Measurements from ENCODE around the gene CCDC188. TPM values are rescaled to one million over a fixed set of nuclear protein-coding genes. Genes with fewer than 3 reads are reported as not detected.

CCDC188 gene
- polyA plus RNA-seq, 1 experiment = 6.5 TPM

GRCh38 chr22:20105456-20106204 lies 45.2 kb downstream of the CCDC188 start:
- TF ChIP-seq CTCF (IDR thresholded peaks at IDR 0.05; ENCODE audit: insufficient read depth, low read depth, low read length) = no peak
- H3K36me3 ChIP-seq (ENCODE audit: control insufficient read depth, insufficient read depth, low read length) = peaks cover 56% of the 10 kb centered on the region
- H3K27me3 ChIP-seq (ENCODE audit: control insufficient read depth, insufficient read depth, low read length) = no peaks in the 10 kb centered on the region
- H3K4me3 ChIP-seq (ENCODE audit: low read depth, low read length) = no peak overlapping the region
- DNase-seq (ENCODE audit: low read depth) = no peak
- ChIA-PET CTCF (interaction anchor here (1.1 kb wide), 1 partner anchor 19 kb away, joined by 3 read pairs; no protein-coding TSS in a partner anchor), POLR2A (no interaction called here)

GRCh38 chr22:20102203-20102780 lies 48.6 kb downstream of the CCDC188 start:
- Histone ChIP-seq H3K36me3 (ENCODE audit: control insufficient read depth, insufficient read depth, low read length) (peaks cover 43% of the 10 kb centered on the region), H3K27me3 (ENCODE audit: control insufficient read depth, insufficient read depth, low read length) (no peaks in the 10 kb centered on the region), H3K4me3 (ENCODE audit: low read depth, low read length) (no peak overlapping the region)
- TF ChIP-seq CTCF (IDR thresholded peaks at IDR 0.05; ENCODE audit: insufficient read depth, low read depth, low read length) = no peak
- CTCF ChIA-PET = no interaction called here
- no peak for DNase-seq (ENCODE audit: low read depth)
- POLR2A ChIA-PET = no interaction called here

DNA sequence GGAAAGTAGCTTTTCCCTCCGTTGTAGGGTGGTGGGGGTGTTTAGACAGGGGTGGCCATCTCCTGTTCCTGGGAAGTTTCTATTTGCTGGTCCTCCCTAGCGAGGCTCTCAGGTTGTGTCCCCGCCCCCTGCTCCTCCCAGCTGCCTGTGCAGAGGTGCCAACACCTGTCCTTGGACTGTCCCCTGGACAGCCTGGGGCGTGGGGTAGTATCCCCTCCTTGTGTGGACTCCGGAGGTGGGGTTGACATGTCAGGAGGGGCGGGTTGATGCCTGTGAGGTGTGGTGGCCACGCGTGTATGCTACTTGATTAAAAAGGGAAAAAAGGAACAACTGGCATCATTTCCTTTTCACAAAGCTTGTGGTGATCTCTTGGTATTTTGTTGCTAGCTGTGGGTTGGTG lies 49.2 kb downstream of the CCDC188 start:
- ChIA-PET CTCF (interaction anchor here (1.0 kb wide), 1 partner anchor 9 kb away, joined by 3 read pairs; no protein-coding TSS in a partner anchor), POLR2A (no interaction called here)
- H3K36me3 ChIP-seq (ENCODE audit: control insufficient read depth, insufficient read depth, low read length) = peaks cover 36% of the 10 kb centered on the region
- no peak for DNase-seq (ENCODE audit: low read depth)
- no peak for TF ChIP-seq CTCF (IDR thresholded peaks at IDR 0.05; ENCODE audit: insufficient read depth, low read depth, low read length)
- no peaks in the 10 kb centered on the region for H3K27me3 ChIP-seq (ENCODE audit: control insufficient read depth, insufficient read depth, low read length)
- H3K4me3 ChIP-seq (ENCODE audit: low read depth, low read length) = no peak overlapping the region

DNA sequence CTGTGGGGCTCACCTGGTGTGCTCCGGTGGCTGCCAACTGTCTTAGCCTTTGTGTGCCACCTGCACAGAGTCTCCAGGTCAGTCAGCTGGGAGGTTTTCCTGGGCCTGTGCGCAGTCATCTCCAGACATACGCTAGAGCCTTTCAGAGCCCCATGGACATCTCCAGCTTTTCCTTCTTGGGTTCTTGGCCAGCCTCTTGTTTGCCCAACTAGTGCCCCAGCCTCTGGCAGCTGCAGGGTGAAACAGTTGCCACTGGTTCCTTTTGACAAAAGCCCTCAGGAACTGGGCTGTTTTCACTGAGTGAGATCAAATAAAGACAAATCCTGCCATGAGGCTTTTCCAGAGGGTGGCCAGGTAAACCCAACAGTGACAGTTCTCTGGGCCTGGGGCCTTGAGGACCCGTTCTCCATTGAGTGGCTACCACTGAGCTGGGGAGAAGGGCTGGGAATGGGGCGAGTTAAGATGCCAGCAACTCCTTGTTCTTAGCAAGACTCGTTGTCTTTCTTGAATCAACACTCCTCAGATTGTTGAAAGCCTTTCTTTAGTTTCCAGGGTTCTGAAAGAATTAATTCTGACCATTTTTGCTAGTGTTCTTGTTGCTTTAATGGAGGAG lies 51.6 kb downstream of the CCDC188 start:
- no peak for TF ChIP-seq CTCF (IDR thresholded peaks at IDR 0.05; ENCODE audit: insufficient read depth, low read depth, low read length)
- CTCF ChIA-PET = no interaction called here
- Histone ChIP-seq H3K36me3 (ENCODE audit: control insufficient read depth, insufficient read depth, low read length) (peaks cover 28% of the 10 kb centered on the region), H3K4me3 (ENCODE audit: low read depth, low read length) (no peak overlapping the region), H3K27me3 (ENCODE audit: control insufficient read depth, insufficient read depth, low read length) (no peaks in the 10 kb centered on the region)
- POLR2A ChIA-PET = no interaction called here
- DNase-seq (ENCODE audit: low read depth) = no peak

Small RNA genes within 50 kb of the gene (small RNA-seq; reads per million reads assigned to genes)
- not detected for gene MIR6816 (ENCODE audit: insufficient read length, low read depth, low replicate concordance)
- not detected for gene RF00599 (ENCODE audit: insufficient read length, low read depth, low replicate concordance)

Other genes with a start within 250 kb of the CCDC188 start
- 146 and 332 TPM in 2 replicates for gene COMT, start 209.3 kb downstream of the CCDC188 start, polyA plus RNA-seq (2011; rRNA removed)
- gene TXNRD2, start 209.2 kb downstream of the CCDC188 start, polyA plus RNA-seq (2011; rRNA removed) = 16.0 and 28.5 TPM in 2 replicates
- 2.5 and 3.8 TPM in 2 replicates for gene ARVCF, start 134.2 kb downstream of the CCDC188 start, polyA plus RNA-seq (2011; rRNA removed)
- gene TANGO2, start 129.9 kb downstream of the CCDC188 start, polyA plus RNA-seq (2011; rRNA removed) = 33.4 and 51.7 TPM in 2 replicates
- gene DGCR8, start 70.8 kb downstream of the CCDC188 start, polyA plus RNA-seq (2011; rRNA removed) = 16.3 and 21.3 TPM in 2 replicates
- gene RANBP1, start 35.0 kb downstream of the CCDC188 start, polyA plus RNA-seq (2011; rRNA removed) = 164 and 166 TPM in 2 replicates
- 20.1 and 34.2 TPM in 2 replicates for gene TRMT2A, start 33.8 kb downstream of the CCDC188 start, polyA plus RNA-seq (2011; rRNA removed)
- 15.1 and 32.2 TPM in 2 replicates for gene ZDHHC8, start 19.3 kb downstream of the CCDC188 start, polyA plus RNA-seq (2011; rRNA removed)
- gene RTN4R, start 117.3 kb upstream of the CCDC188 start, polyA plus RNA-seq (2011; rRNA removed) = 0.40 and 0.77 TPM in 2 replicates
- 38.9 and 65.8 TPM in 2 replicates for gene DGCR6L, start 169.0 kb upstream of the CCDC188 start, polyA plus RNA-seq (2011; rRNA removed)
- 4.5 and 6.9 TPM in 2 replicates for gene ZNF74, start 243.1 kb upstream of the CCDC188 start, polyA plus RNA-seq (2011; rRNA removed)

Measured in BJ (cell line).